Stimulated activated CD8-positive, alpha-beta memory T cell treated with anti-CD3 and anti-CD28 coated beads, Interleukin-7, amount 100 ng/mL, for 48 hours (primary cell): ENCODE results near the gene PRPSAP2.

Experiments
- DNase-seq, 2 donors: peaks; one replicate each; pipeline ENCODE4 v3.0.0-alpha.2; 2020; ENCODE audit warnings: low read depth in 1 of 2; ENCODE audit errors: extremely low read depth in 1 of 2

PRPSAP2 gene

DNA sequence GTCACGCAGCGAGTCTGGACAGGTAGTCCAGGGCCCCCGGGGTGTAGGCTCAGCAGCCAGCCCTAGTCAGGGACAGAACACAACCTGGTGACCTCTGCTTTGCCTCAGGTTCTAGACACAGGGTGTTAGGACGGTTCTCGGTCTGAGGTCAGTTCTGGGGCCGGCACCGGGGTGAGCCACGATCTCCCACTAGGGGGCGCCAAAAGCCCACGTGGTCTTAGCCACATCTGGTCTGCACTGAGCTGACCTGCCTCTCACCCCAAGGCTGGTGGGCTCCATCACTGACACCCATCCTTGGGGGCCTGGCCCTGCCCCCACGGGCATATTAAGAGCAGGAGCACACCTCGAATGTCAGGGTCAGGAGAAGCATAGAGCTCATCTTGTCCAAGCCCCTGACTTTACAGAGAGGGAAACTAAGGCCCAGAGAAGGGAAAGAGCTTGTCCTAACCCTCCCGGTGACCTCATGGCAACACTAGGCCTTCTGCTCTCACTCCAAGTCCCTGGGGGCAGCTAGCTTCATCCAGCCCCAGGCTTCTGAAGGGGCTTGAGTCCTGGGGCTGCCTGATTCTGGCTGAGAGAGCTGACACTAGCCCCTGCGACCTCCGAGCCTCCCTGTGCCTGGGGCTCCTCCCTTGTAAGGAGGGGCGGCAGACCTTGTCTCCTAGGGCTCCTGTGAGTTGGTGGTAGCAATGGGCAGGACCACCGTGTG lies 103.0 kb downstream of the PRPSAP2 start:
- peak; percentile 48 to 71 for DNase-seq

DNA sequence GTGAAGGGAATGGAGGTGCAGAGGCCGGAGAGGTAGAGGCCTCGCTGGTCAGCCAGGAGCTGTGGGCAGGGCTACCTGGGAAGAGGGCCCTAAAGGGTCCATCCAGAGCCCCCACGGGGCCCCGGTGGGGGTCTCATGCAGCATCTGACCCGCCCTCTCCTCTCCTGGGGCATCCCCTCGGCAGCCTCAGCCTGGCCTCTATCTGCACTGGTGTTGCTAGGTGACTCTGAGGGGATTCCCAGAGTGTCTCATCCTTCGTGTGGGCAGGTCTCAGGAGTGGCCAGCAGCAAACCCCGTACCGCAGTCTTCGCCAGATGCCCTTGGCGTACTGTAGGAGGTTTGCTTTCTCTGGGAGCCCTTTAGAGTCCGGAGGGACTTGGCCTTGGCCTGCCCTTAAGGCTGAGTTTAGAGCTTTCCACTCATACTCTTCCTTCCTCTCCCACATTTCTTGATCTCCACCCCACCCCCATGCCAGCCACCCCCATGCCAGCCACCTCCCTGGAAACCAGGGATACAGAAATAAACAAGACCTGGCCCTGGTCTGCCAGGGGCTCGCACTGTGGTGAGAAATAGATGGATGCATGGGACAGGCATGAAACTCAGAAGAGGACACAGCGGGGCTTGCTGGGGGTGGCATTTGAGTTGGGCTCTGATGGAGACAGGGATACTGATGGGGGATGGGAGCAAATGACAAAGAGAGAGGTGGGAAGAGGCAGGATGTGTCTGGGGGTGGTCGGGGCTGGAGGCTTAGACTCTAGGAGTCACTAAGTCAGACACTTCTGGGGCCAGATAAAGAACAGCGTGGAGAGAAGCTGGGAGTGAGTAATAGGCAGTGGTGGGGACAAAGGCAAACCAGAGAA lies 103.9 kb downstream of the PRPSAP2 start:
- DNase-seq: peak in 1 of 2 donors; percentile 29

DNA sequence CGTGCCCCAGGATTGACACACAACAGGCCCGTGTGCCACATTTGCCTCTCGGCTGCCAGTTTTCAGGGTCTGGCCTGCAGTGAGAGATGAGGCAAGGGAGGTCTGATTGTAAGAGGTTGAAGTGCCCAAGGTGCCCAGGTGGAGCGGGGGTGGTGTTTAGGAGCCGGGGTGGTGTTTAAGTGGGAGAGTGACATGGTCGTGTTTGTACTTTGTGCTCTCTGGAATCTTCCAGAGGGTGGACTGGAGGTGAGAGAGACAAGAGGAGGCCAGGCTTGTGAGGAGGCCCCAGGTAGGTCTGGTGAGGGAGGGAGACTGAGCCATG lies 104.5 kb downstream of the PRPSAP2 start:
- DNase-seq: no peak

DNA sequence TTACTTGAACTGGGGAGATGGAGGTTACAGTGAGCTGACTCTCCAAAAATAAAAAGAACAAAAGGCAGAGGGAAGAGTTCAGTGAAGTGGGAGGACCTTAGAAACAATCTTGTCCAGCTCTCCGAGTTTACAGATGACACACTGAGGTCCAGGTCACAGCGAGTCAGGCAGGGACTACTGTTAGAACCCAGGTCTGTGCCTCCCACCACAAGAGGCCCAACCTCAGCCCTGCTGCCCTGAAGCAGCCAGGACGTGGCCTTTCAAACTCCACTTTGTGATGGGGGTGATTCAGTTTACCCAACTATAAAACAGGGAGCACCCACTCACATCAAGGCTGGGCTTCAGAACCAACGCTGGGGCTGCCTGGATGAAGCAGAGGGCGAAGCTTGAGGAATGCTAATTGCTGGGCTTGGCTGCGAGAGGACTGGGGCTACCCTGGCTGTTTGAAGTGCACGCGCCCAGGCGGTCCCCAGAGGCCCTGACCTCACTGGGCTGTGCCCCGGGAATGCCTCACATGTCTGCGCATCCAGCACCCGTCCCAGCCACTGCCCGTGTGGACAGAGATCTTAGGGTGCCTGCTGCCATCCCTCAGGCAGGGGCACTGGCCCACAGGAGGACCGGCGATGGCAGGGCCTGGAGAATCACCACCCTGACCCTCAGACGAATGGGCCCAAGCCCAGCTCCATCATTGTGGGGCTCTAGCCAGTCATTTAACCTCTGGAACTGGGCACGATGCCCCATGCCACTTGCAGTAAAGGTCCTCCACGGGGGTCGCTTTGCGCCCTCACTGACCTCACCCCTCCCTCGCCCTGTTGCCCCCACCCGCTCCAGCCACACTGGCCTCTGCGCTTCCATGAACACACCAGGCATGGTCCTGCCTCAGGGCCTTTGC lies 105.4 kb downstream of the PRPSAP2 start:
- peak in 1 of 2 donors; percentile 19 for DNase-seq

DNA sequence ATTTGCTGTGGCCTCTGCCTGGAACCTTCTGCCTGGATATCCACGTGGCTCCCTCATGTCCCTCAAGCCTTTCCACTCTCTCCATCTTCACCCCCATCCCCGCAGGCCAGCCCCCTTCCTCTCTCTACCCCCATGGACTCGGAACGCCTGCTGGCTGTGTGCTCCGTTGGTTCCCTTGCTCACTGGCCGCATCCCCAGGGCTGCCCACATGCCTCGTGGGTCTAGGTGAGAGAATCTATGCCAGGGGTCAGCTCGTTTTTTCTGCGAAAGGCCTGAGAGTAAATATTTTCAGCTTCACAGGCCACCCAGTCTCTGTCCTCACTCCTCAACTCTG lies 106.1 kb downstream of the PRPSAP2 start:
- no peak for DNase-seq

DNA sequence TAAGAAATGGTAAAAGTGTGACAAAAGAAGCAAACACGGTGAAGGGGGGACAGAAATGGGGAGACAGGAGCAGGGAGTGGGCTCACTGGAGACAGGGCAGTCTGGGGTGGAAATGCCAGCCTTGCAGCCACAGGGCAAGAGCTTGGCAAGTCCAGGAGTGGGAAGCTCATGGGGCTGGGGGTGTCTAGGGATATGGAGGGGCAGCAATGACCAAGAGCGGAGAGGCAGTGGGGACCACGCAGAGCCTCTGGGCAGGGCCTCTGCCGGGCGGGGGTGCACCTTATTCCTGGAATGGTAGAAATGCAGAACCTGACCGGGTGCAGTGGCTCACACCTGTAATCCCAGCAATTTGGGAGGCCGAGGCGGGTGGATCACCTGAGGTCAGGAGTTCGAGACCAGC lies 106.6 kb downstream of the PRPSAP2 start:
- no peak for DNase-seq

DNA sequence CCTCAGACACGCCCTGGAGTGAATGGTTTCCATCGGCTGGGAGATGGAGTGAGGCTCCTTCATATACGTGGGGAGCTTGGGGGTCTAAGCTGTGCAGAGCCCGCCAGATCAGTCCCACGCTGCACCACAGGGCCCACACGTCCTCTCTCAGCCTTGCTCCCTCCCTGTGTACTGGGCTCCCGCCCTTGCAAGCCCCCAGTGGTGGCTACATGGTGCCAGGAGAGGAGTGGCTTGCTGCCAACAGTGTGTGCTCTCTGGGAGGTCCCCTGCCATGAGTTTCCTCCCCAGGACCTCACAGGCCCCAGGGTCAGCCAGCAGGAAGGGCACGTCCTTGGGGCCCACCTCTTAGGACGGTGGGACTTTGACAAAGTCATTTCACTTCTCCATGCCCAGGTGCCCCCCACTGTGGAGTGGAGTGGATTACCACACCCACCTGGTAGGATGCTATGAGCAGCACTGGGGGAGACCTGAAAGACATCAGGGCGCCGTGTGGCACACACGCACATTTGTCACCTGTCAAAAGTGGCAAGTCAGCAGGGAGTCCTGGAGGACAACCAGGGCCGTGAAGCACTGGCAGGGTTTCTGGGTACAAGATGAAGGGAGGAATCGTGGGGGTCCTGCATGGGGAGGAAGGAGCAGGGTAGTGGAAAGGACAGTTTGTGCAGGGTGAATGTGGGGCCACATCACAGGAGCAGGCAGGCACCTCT lies 107.8 kb downstream of the PRPSAP2 start:
- no peak for DNase-seq

DNA sequence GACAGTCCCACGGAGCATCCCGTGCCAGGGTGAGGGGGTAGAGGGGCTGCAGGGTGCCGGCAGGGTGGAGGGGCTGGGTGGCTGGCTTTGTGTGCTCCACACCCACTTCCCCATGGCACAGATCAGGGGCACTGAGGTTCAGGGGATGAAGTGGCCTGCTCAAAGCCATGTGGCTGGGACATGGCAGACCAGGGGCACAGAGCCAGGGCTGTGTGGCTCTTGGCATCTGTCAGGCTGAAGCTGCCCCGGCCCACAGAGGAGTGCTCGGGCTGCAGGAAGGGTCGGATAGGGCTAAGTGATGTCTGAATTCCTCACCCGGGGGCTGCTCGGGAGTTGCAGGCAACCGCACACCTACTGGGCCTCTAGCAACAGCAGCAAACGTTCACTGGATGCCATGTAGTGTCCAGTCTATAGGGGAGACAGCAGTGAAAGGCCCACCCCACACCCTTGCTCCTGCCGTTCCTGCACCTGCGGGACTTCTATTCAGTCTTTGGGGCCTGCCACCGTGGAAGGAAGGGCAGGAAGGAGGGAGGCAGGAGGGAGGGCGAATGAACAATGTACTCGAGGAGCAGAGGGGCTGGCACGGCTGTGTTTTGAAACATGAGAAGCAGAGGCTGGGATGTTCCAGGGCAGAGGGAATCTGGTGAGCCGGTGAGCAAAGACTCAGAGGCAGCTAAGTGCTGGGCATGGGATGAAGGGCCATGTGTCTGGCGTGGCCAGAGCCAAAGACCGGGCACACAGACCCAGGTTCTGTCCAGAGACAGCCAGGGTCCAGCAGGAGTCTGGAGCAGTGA lies 109.1 kb downstream of the PRPSAP2 start:
- no peak for DNase-seq

DNA sequence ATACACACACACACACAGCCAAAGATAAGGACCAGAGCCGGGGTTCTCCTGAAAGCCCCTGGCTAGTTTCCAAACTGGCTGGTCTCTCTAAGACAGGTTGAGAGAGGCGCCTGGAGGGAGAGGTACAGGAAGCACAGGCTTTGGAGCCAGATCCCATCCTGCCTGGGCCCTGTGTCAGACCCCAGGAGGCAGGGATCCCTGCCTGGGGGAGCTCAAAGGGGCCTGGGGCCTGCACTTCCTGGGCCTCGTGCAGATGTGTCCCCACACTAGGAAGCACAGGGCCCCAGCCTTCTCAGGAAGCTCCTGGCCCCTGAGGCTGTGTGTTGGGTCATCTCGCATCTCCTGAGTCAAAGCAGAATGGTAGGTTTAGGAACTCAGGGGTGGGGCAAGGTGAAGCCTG lies 110.0 kb downstream of the PRPSAP2 start:
- DNase-seq: no peak

DNA sequence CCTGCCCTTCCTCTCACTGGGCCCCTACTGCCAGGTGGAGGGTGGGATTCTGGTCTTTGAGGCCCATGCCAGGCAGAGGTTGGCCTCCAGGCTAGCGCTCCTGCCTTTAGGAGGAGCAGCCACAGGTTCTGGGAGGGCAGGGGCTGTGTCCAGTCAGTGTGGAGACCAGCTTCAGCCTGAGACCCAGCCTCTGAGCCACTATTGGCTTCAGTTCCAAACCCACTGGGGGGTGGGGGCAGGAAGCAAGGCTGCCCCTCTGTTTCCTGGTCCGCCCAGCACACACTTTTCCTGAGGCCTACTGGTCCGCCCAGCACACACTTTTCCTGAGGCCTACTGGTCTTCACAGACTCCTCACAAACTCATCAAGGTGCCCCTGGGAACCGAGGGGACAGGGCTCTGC lies 110.4 kb downstream of the PRPSAP2 start:
- no peak for DNase-seq

DNA sequence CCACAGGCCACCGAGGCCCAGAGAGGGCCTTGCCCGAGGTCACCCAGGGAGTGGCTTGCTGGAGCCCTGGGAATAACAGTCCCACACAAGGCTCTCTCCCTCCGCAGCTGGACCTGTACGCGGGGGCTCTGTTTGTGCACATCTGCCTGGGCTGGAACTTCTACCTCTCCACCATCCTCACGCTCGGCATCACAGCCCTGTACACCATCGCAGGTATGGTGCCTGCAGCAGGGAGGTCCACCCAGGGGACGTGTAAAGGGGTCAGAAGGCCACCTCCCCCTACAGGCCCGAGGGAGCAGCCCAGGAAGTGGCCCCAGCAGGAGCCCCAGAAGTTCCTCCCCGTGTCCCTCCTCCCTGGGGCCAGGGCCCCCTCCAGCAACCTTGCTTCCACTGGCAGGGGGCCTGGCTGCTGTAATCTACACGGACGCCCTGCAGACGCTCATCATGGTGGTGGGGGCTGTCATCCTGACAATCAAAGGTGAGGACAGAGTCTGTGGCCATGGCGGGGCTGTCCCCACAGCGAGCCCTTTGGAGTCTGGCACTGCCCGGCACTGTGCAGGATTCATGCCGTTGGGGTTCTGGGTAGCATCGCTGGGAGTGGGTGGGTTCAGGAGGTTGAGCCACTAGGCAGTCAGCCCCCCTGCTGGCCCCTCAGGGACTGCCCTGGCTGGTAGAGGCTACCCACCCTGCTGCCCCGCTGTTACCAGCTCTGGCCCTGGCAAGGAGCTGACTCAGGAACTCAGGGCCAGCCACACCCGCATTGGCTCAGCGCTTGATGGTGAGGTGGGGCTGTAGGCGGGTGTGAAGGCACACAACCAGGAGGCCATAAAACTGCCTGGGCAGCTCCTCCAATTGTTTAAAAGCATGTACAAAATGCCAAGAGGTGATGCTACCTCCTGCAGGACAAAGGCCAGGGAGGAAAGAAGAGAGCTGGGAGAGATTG lies 111.3 kb downstream of the PRPSAP2 start:
- DNase-seq: peak in 1 of 2 donors; percentile 13

DNA sequence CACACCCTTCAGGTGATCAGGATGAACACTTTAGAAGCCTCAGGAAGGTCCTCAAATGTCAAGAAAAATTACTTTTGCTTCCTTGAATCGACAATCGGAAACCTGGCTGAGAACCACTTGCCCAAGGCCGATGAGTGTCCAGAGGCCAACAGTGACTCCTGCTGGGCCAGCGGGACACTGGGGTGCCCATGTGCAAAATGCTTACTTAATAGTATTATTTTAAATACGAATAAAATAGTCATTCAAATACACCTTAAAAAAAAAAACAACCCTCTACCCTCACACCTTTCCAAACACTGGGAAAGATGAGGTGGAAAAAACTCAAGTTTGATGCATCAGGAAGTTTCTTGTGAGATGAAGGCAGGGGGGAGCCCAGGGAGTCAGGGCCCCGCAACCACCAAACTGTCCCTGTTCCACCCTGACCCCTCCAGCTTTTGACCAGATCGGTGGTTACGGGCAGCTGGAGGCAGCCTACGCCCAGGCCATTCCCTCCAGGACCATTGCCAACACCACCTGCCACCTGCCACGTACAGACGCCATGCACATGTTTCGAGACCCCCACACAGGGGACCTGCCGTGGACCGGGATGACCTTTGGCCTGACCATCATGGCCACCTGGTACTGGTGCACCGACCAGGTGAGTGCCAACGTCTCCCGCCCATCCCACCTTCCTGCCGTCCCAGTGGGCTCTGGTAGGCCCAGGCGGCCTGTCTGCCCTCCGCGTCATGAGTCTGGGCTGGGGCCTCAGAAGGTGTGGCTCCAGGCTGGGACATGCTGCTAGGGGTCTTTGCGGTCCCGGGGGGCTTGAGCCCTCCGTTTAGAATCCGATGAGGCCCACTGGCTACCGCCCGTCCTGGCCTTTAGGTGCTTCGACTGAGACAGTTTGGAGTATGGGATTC lies 112.9 kb downstream of the PRPSAP2 start:
- no peak for DNase-seq

DNA sequence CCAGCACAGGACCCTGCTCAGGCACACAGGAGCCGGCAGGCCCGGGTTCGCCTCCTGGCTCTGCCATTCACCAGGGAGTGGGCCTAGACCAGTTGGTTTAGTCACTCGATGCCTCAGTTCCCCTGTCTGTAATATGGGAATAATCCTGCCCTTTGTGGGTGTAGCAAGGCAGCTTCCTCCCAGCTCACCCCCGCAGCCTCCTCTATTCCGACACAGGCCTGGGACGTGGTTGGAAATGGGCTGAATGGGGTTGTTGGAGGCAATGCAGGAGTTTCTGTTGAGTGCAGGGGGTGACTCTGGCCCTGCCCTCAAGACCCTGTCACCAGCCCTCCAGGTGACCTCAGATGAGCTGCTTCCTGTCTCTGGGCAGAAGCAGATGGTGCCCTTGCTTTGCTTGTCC lies 113.9 kb downstream of the PRPSAP2 start:
- no peak for DNase-seq

DNA sequence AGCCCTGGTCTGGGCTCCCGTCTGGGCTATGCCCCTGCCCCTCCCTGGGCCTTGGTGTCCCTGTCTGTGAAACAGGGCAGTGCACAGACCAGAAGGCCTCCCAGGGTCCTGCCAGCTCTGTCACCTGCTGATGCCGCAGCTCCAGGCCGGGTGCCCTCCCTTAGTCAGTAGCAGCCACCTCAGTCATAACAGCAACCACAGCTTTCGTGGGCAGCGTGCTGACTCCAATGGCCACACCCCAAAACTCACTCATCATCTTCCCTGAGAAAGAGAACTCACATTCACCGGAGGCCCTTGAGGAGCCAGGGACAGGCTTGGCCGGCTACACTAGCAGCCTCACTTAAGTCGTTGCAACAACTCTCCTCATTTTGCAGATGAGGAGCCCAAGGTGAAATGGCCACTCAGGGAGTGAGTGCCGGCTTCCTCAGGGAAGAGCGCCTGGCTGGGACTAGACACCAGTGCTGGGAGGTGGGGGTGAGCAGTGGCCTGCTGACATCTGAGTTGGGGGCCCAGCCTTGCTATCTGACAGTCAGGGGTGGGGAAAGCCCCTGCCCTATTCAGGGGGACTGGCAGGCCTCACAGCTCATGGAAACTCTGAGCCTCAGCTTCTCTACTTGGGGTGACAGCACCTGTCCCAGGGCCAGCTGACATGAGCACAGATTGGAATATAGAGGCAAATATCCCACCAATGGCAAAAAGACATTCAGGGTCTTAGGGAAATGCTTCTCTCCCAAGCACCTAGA lies 116.6 kb downstream of the PRPSAP2 start:
- peak in 1 of 2 donors; percentile 45 for DNase-seq

DNA sequence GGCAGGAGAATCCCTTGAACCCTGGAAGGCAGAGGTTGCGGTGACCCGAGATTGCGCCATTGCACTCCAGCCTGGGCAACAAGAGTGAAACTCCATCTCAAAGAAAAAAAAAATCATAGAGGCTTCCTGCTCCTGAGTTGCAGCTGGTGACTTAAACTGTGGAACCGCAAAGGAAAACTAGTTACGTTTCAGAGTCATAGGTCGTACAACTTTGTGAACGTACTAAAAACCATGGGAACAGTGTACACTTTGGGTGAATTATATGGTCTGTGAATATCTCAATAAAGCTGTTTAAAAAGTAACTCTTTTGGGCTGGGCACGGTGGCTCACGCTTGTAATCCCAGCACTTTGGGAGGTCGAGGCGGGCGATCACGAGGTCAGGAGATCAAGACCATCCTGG lies 117.7 kb downstream of the PRPSAP2 start:
- DNase-seq: no peak

DNA sequence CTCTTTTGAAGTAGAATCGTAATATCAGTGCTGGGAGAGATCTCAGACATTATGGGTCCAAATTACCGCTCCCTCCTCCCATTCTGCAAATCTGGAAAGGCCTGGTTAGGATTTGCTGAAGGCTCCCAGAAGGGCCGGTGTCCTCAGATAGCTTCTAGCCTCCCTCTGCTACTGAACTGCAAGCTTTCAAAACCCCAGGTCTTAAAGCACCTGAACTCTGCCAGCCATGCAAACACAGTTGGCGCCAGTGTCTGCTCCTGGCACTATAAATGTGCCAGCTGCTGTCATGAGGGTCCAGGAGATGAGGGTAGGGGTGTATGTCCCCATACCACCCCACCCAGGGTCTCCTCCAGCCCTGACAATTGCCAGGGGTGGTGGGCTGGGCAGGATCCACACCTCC lies 118.3 kb downstream of the PRPSAP2 start:
- DNase-seq: no peak

DNA sequence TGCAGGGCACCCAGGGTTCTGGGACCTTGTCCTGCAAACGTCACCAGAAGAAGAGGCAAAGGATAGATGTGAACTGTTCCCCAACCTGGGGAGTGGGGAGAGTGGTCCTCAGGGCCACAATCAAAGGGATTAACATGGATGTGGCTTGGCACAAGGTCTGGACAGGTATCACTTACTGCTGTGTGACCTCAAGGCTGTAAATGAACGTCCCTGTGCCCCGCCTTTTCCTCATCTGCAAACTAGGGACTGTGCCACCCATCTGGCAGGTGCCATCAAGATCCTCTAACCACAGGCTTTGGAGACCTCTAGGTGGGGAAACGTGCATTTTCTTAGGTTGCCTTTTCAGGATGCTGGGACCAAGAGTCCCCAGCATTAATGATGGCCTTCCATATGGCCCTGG lies 119.1 kb downstream of the PRPSAP2 start:
- DNase-seq: no peak
